GM13977 (cell line): ENCODE measurements around the gene KIF5C.

Experiments
- DNase-seq: peaks from one replicate; pipeline ENCODE4 v3.0.0; 2012; ENCODE audit warnings: low spot score
- CTCF ChIP-seq: IDR thresholded peaks from 2 replicates; pipeline ENCODE4 v1.5.1; 2012; ENCODE audit warnings: mild to moderate bottlenecking, control low read depth; ENCODE audit not compliant: insufficient read depth; ENCODE audit errors: extremely low read depth, missing control alignments
- in situ Hi-C: fragments of 300-500 bp; cut with MboI; formaldehyde crosslinking; loops from one replicate; pipeline ENCODE4 v1.12.0; 2022; ENCODE audit warnings: low sequenced_read_pairs, low pct_unique_long_range_greater_than_20kb, mixed read lengths, inconsistent platforms; ENCODE audit not compliant: unreplicated experiment

KIF5C gene

GRCh38 chr2:149028891-149029290 is 153.9 kb downstream of the KIF5C start:
- in situ Hi-C loops = loop anchor here (10.0 to 25.0 kb wide), 2 partner anchors 283 to 536 kb away; no protein-coding TSS in a partner anchor
- DNase-seq = no peak
- TF ChIP-seq CTCF = no peak

- in situ Hi-C loops = loop anchor here (10.0 to 25.0 kb wide), 2 partner anchors 283 to 535 kb away; no protein-coding TSS in a partner anchor
- no peak for DNase-seq
- no peak for TF ChIP-seq CTCF
Observed at GRCh38 chr2:149029307-149029965, 154.4 kb downstream of the KIF5C start.

- in situ Hi-C loops = loop anchor here (25.0 kb wide), 1 partner anchor 281 kb away; no protein-coding TSS in a partner anchor
- TF ChIP-seq CTCF = no peak
- DNase-seq = no peak
Observed at GRCh38 chr2:149031396-149031795, 156.4 kb downstream of the KIF5C start.

- no peak for TF ChIP-seq CTCF
- in situ Hi-C loops = loop anchor here (25.0 kb wide), 1 partner anchor 279 kb away; no protein-coding TSS in a partner anchor
- no peak for DNase-seq
Observed at GRCh38 chr2:149033716-149034115, 158.7 kb downstream of the KIF5C start.

GRCh38 chr2:149034406-149034805 is 159.4 kb downstream of the KIF5C start:
- in situ Hi-C loops = loop anchor here (25.0 kb wide), 1 partner anchor 278 kb away; no protein-coding TSS in a partner anchor
- TF ChIP-seq CTCF = no peak
- DNase-seq = no peak

- DNase-seq = no peak
- no peak for TF ChIP-seq CTCF
- in situ Hi-C loops = loop anchor here (25.0 kb wide), 1 partner anchor 276 kb away; no protein-coding TSS in a partner anchor
Observed at GRCh38 chr2:149036507-149037293, 161.7 kb downstream of the KIF5C start.
